Embryonic facial prominence (tissue), 1 donor: ENCODE measurements around the gene RBM33.

Experiments
- DNase-seq: peaks from one replicate; pipeline ENCODE4 v3.0.0-alpha.2; 2016; ENCODE audit errors: extremely low spot score

Gene RBM33

GRCh38 chr7:155746188-155746587, 101.7 kb downstream of the RBM33 start:
- DNase-seq: no peak

GRCh38 chr7:155747209-155747608, 102.7 kb downstream of the RBM33 start:
- no peak for DNase-seq

- DNase-seq: no peak
Observed at GRCh38 chr7:155749578-155749977, 105.1 kb downstream of the RBM33 start.

DNA sequence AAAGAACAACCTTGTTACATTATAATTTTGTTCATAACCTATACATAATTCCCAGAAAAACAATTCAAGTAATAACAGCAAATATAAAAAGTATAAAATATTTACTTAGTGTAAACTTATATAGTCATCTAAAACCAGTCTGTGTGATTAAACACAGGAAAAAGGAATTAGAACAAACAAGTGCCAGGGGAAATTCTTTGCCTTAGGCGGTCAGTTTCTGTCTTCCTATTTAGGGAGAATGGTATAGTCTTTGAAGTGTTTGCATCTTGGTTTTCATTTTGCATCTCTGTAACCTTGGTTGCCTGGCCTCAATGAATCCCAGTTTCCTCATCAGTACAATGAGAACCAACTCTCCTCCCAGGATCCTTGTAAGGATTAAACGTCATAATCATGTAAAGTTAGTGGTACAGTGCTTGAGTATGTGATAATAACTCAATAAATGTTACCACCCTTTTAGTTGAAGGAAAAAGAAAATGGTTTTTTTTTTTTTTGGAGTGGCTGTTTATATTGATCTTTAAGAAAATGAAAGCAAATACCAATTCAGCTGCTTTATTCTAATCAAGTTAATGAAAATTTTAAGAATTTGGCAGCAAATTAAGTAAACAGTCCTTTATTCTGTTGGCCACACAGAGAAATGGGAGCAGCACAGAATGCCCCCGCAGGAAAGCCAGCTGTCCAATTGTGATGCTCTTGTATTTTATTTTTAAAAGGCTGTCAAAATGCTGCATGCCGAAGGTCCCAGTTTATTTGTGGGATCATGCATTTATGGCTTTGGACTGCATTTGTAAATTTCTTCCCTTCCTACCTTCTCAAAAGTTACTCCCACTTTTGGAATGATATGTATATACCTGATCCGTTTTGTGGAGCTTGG, 106.0 kb downstream of the RBM33 start:
- DNase-seq: no peak

GRCh38 chr7:155751409-155751808, 106.9 kb downstream of the RBM33 start:
- DNase-seq: no peak

DNA sequence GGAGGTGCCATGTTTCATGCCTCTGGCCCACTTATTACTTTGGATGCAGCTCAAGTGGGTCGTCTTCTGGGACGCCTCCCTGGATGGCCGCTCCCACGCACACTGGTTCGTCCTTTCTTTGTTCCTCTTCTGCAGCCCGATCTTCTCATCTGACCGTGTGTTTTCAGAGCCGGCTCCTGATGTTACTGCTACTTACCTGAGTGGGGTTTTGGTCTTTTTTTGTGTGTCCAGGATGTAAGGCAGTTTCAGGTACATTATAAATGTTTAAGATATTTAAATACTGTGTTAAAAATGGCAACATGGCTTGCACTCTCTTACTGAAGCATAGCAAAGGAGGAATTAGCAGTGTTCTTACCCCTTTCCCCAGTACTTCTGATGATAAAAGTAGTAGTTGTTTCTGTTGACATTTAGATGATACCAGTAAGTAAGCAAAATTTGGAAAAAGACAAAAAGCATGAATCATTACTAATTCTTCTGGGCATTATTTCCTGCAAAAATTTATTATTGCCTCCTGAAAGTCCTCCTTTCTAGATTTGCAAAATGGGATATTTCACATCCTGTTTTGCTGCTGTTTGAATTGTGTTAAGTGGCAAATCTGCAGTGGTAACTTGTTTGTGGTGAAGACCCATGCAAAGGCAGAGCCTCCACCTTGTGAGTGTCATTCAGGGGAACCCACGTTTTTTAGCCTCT, 108.4 kb downstream of the RBM33 start:
- no peak for DNase-seq

- no peak for DNase-seq
Observed at GRCh38 chr7:155753446-155753965, 109.0 kb downstream of the RBM33 start.

DNA sequence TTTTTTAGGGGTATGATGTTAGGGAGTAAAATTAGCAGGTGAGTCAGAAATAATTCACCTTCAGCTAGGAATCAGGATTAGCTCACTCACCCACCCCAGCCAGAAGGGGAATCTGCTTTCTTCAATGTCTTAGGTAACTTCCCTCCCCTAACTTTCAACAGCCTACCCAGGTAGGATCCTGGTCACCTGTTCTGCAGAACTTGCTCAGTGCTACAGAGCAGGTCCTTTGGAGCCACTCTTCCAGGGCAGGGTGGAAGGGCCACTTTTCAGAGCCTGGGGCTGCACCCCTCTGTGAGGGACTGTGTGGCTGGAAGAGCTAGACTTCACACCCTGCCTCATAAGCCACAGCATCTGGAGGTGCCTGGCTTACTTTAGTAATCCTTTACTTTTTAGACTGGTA, 109.7 kb downstream of the RBM33 start:
- no peak for DNase-seq

- no peak for DNase-seq
Observed at GRCh38 chr7:155755026-155755425, 110.6 kb downstream of the RBM33 start.

DNA sequence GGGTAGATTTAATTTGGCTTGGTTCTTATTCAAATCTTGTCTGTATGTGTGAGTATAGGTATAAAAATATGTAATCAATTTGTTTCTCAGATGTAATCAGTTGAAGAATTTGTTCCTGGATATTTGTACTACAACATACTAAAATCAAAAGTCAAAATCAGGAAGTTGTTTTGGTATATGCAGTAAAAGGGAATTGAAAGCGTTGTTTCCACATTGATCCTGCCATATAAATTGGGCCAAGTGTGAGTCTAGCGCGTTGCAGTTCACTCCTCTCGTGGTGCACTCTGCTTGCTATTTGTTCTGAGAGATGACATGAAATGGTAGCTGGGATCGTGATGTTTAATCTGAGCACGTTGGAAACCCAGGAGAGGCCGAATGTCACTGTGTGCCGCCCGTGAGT, 111.9 kb downstream of the RBM33 start:
- DNase-seq: no peak

GRCh38 chr7:155758348-155758747, 113.9 kb downstream of the RBM33 start:
- no peak for DNase-seq

DNA sequence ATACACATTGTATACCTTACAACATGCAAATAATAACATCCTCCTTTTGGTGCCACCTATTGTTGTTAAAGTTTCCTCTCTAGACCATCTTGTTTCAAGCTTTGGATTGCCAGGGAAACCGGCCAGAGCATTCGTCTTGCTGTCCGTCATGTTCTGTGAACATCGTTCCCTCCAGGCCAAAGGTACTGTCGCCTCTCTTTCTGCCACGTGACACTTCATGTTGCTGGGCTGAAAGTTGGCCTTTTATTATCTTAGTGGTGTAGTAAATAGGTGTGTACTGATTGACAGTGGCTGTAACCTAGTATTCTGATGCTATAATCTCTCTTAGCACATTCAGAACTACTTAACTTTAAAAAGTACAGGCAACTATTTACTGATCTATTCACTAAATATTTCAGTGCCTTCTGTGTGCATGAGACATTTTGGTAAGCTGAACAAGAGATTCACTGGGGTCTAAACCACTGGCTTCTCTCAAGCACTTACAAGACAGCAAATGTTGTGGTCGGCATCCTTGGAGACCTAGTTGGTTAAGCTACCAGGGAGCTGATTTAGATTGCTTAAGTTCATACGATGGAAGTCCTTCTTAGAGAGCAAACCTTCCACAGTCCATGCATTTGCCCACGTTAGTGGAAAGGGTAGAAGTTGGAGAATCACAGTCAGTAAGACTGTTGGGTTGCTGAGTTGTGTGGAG, 115.4 kb downstream of the RBM33 start:
- DNase-seq: no peak

DNA sequence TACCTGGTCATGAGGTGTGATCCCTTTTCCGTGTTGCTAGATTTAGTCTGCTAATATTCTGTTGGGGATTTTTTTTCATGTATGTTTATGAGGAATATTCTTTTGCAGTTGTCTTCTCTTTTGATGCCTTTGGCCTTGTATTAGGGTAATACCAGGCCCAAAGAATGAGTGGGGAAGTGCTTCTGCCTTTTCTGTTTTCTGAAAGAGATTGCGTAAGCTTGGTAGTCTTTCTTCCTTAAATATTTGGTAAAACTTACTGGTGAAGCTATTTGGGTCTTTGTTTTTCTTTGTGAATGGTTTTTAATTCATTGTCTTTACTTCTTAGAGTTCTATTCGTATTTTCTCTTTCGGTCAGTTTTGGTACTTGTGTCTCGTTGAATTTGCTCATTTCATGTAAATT, 116.7 kb downstream of the RBM33 start:
- no peak for DNase-seq

DNA sequence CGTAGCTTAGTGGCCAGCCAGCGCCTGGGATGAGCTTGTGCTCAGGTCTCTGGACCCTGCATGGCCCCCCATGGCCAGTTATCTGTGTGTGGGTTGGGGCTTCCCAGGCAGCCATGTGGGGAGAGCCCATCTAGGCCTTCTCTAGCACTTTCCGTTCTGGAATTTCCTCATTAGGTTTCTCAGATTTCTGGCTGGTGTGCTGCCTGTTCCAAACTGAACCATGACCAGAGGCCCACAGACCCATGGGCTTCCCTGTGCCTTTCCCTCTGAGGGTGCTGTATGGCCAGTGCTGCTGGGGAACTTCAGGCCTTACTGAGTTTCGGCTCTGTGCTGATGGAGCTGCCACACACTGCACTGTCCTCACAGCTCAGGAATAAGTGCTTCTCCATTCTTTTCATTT, 117.6 kb downstream of the RBM33 start:
- no peak for DNase-seq

- DNase-seq: no peak
Observed at GRCh38 chr7:155762655-155763054, 118.2 kb downstream of the RBM33 start.

DNA sequence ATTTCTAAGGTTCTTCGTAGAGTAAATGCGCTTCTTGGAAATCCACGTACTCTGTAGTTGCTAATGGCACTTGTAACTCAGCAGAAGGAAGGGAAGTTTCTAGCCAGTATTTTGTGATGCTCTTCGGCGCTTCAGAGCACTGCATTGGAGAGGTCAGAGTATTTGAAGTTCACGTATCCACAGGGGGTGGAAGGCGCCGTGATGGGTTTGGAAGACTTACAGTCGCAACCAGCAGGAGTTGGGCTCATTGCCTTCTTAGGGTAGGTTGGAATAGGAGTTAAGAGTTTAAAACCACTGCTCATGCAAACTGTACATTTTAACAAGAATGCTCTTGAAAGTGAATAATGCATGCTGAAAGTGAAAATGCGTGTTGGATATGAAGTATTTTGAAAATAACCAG, 118.7 kb downstream of the RBM33 start:
- no peak for DNase-seq

DNA sequence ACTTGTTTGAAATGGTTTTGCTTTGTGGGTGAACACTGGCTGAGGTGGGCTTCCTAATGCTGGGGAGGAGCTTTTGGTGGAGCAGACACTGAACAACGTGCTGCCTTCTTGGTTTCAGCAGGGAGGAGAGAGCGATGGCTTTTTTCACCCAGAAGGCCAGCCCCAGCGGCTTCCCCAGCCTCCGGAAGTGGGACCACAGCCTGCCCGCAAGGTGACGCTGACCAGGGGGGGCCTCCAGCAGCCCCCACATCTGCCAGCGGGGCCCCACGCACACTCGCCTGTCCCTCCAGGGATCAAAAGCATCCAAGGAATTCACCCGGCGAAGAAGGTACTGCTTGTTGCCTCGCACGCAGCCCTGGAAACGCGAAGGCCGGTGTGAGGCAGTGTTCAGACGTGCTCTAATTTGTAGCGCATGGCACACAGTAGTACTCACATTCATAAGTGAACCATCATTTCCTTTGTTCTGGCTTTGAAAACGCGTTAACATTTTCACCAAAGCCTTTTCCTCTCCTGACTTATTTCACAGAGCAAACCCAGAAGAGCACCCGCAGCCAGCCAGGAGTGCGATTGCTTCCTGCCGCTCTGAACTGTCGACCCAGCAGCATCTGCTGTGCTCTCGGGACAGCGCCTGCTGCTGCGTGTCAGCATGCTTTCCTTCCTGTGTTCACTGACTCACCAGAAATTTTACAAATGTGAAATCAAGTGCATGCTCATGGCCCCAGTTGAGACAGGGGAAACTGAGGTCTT, 119.4 kb downstream of the RBM33 start:
- no peak for DNase-seq

- DNase-seq: no peak
Observed at GRCh38 chr7:155764438-155764793, 120.0 kb downstream of the RBM33 start.

GRCh38 chr7:155765458-155765857, 121.0 kb downstream of the RBM33 start:
- no peak for DNase-seq

- DNase-seq: no peak
Observed at GRCh38 chr7:155766386-155766785, 121.9 kb downstream of the RBM33 start.

- DNase-seq: no peak
Observed at GRCh38 chr7:155766966-155767916, 122.8 kb downstream of the RBM33 start.
